Caco-2 (cell line): ENCODE data around the gene BCLAF1. TPM values are rescaled to one million over a fixed set of nuclear protein-coding genes. Genes with fewer than 3 reads are reported as not detected.

Source experiments
- BruUV-seq: library from RNA; stranded (reverse); fragments of 400-500 nt; replicated peaks from 2 replicates; lab custom pipeline; 2021; lab: Mats Ljungman, UMichigan
- CTCF ChIA-PET: fragments of 300-600 bp; sonication (Branson Sonifier 250); formaldehyde crosslinking; loops from one replicate; lab custom pipeline; 2022; ENCODE audit warnings: antibody characterized with exemption; lab: Charles Lee
- POLR2A ChIA-PET: fragments of 300-600 bp; sonication (Branson Sonifier 250); formaldehyde crosslinking; loops from one replicate; lab custom pipeline; 2022; ENCODE audit warnings: antibody characterized with exemption; lab: Charles Lee
- DNase-seq, 2 experiments: peaks; one replicate each; pipeline versions ENCODE4 v3.0.0 to v3.0.0-alpha.2; 2020 to 2022
- H3K27me3 ChIP-seq: replicated peaks from 2 replicates; pipeline ENCODE4 v1.6.0; 2011; ENCODE audit warnings: low read length; ENCODE audit not compliant: control insufficient read depth, insufficient read depth
- H3K36me3 ChIP-seq: 2 replicates; pipeline ENCODE4 v1.5.1; 2011; ENCODE audit warnings: low read length; ENCODE audit not compliant: control insufficient read depth, insufficient read depth
- H3K4me1 ChIP-seq: fragments of 250-450 bp; sonication (Bioruptor Pico); 2 replicates; pipeline ENCODE4 v1.5.1; 2020; ENCODE audit warnings: mild to moderate bottlenecking
- H3K4me3 ChIP-seq: 2 replicates; pipeline ENCODE4 v1.5.1; 2011; ENCODE audit warnings: low read depth, mild to moderate bottlenecking, control low read depth, low read length
- H3K9me3 ChIP-seq: fragments of 250-450 bp; sonication (Bioruptor Pico); 2 replicates; pipeline ENCODE4 v1.5.1; 2020; ENCODE audit warnings: mild to moderate bottlenecking, moderate library complexity
- H3K27ac Mint-ChIP-seq: one replicate; pipeline ENCODE4 v1.8.0; 2022; ENCODE audit warnings: mixed read lengths; ENCODE audit not compliant: unreplicated experiment
- H3K27me3 Mint-ChIP-seq: one replicate; pipeline ENCODE4 v1.8.0; 2022; ENCODE audit warnings: mixed read lengths; ENCODE audit not compliant: insufficient read depth, unreplicated experiment
- H3K36me3 Mint-ChIP-seq: one replicate; pipeline ENCODE4 v1.8.0; 2022; ENCODE audit warnings: mild to moderate bottlenecking, mixed read lengths; ENCODE audit not compliant: insufficient read depth, unreplicated experiment
- H3K4me1 Mint-ChIP-seq: one replicate; pipeline ENCODE4 v1.8.0; 2022; ENCODE audit warnings: low read depth, mixed read lengths; ENCODE audit not compliant: unreplicated experiment
- H3K4me3 Mint-ChIP-seq: one replicate; pipeline ENCODE4 v1.8.0; 2022; ENCODE audit warnings: mild to moderate bottlenecking, moderate library complexity, mixed read lengths; ENCODE audit not compliant: unreplicated experiment
- H3K9me3 Mint-ChIP-seq: one replicate; pipeline ENCODE4 v1.8.0; 2022; ENCODE audit warnings: mixed read lengths; ENCODE audit not compliant: unreplicated experiment
- CTCF ChIP-seq, 2 experiments: fragments of 200-600 bp in 1 of 2; IDR thresholded peaks; 1 replicate in 1 of 2; 2 replicates in 1 of 2; pipeline versions ENCODE4 v1.5.1 to v1.8.0; 2011 to 2022; ENCODE audit warnings: antibody characterized with exemption in 1 of 2, control low read depth in 1 of 2, inconsistent platforms in 1 of 2, low read depth in 1 of 2, low read length in 1 of 2, mild to moderate bottlenecking in 1 of 2, moderate library complexity in 1 of 2; ENCODE audit not compliant: insufficient read depth in 1 of 2, severe bottlenecking in 1 of 2, unreplicated experiment in 1 of 2
- intact Hi-C: fragments of 100-400 bp; cut with micrococcal nuclease; formaldehyde crosslinking; loops from one replicate; pipeline ENCODE4 v1.10.0; 2022; ENCODE audit not compliant: unreplicated experiment
- total RNA-seq: library from RNA; stranded (reverse); gene quantifications from 2 replicates; pipeline ENCODE4 v1.2.3, GENCODE V29; 2022

The BCLAF1 gene
- total RNA-seq, 1 experiment from 2014 or later, result 178 TPM

- no peak overlapping the region for H3K4me3 ChIP-seq
- H3K9me3 Mint-ChIP-seq, result no peaks in the 10 kb centered on the region
- intact Hi-C loops, result no loop called here
- DNase-seq, result peak in 1 of 2 experiments; percentile 19
- peaks cover 7% of the 10 kb centered on the region for H3K4me1 Mint-ChIP-seq
- H3K27me3 Mint-ChIP-seq, result no peaks in the 10 kb centered on the region
- POLR2A ChIA-PET, result no interaction called here
- CTCF ChIA-PET, result no interaction called here
- H3K4me3 Mint-ChIP-seq, result no peak overlapping the region
- peaks cover 6% of the 10 kb centered on the region for H3K36me3 Mint-ChIP-seq
- no peaks in the 10 kb centered on the region for H3K9me3 ChIP-seq
- no peak overlapping the region for H3K27ac Mint-ChIP-seq
- peak; percentile 31 to 45 for TF ChIP-seq CTCF (IDR thresholded peaks at IDR 0.05; ENCODE audit: insufficient read depth in 1 of 2, low read depth in 1 of 2, low read length in 1 of 2, severe bottlenecking in 1 of 2, unreplicated experiment in 1 of 2)
- no peaks in the 10 kb centered on the region for H3K36me3 ChIP-seq
- no TSS peak for BruUV-seq
- no peaks in the 10 kb centered on the region; the same call in 1 of the 2 replicates for H3K27me3 ChIP-seq
- no peaks in the 10 kb centered on the region for H3K4me1 ChIP-seq
Measured at GRCh38 chr6:136334853-136335252, 45.2 kb upstream of the BCLAF1 start.

GRCh38 chr6:136334465-136334846 lies 44.8 kb upstream of the BCLAF1 start:
- intact Hi-C loops, result no loop called here
- ChIA-PET POLR2A (interaction anchor here (0.7 kb wide), 1 partner anchor 540 kb away, joined by 3 read pairs; no protein-coding TSS in a partner anchor), CTCF (interaction anchor here (1.0 kb wide), 1 partner anchor 30 kb away, joined by 3 read pairs; no protein-coding TSS in a partner anchor)
- Histone ChIP-seq H3K9me3 (no peaks in the 10 kb centered on the region), H3K36me3 (no peaks in the 10 kb centered on the region), H3K4me1 (no peaks in the 10 kb centered on the region), H3K27me3 (no peaks in the 10 kb centered on the region; the same call in 1 of the 2 replicates), H3K4me3 (no peak overlapping the region)
- Mint-ChIP-seq H3K36me3 (peaks cover 6% of the 10 kb centered on the region), H3K27me3 (no peaks in the 10 kb centered on the region), H3K9me3 (no peaks in the 10 kb centered on the region), H3K4me1 (peaks cover 7% of the 10 kb centered on the region), H3K27ac (no peak overlapping the region), H3K4me3 (no peak overlapping the region)
- no TSS peak for BruUV-seq
- TF ChIP-seq CTCF (IDR thresholded peaks at IDR 0.05; ENCODE audit: insufficient read depth in 1 of 2, low read depth in 1 of 2, low read length in 1 of 2, severe bottlenecking in 1 of 2, unreplicated experiment in 1 of 2), result no peak
- DNase-seq, result no peak

- Histone ChIP-seq H3K9me3 (no peaks in the 10 kb centered on the region), H3K4me1 (no peaks in the 10 kb centered on the region), H3K27me3 (no peaks in the 10 kb centered on the region; the same call in 1 of the 2 replicates), H3K4me3 (no peak overlapping the region), H3K36me3 (no peaks in the 10 kb centered on the region)
- no peak overlapping the region for H3K4me3 Mint-ChIP-seq
- H3K36me3 Mint-ChIP-seq, result peaks cover 6% of the 10 kb centered on the region
- H3K4me1 Mint-ChIP-seq, result peaks cover 7% of the 10 kb centered on the region
- intact Hi-C loops, result no loop called here
- ChIA-PET CTCF (interaction anchor here (1.0 kb wide), 1 partner anchor 31 kb away, joined by 3 read pairs; no protein-coding TSS in a partner anchor), POLR2A (interaction anchor here (0.7 kb wide), 1 partner anchor 540 kb away, joined by 3 read pairs; no protein-coding TSS in a partner anchor)
- no TSS peak for BruUV-seq
- no peak for TF ChIP-seq CTCF (IDR thresholded peaks at IDR 0.05; ENCODE audit: insufficient read depth in 1 of 2, low read depth in 1 of 2, low read length in 1 of 2, severe bottlenecking in 1 of 2, unreplicated experiment in 1 of 2)
- H3K27me3 Mint-ChIP-seq, result no peaks in the 10 kb centered on the region
- no peak overlapping the region for H3K27ac Mint-ChIP-seq
- DNase-seq, result no peak
- H3K9me3 Mint-ChIP-seq, result no peaks in the 10 kb centered on the region
Measured at GRCh38 chr6:136333824-136334464, 44.3 kb upstream of the BCLAF1 start.
